Measurements from ENCODE around the gene ANO3. TPM values are rescaled to one million over a fixed set of nuclear protein-coding genes. Genes with fewer than 3 reads are reported as not detected.

ANO3 gene
- total and polyA plus RNA-seq, 2 of the 8 experiments (the other 6 are each of a cell fraction or from before 2014, with no cell fraction given): not detected

GRCh38 chr11:26331911-26332571 lies at the start of gene ANO3 (continued):
- peak; percentile 59 for TF ChIP-seq TBP (IDR thresholded peaks at IDR 0.05; ENCODE audit: low read depth, low read length)
- no peak for TF ChIP-seq CEBPB (IDR thresholded peaks at IDR 0.05; ENCODE audit: low read depth, low read length)
- TF ChIP-seq E2F6 (IDR thresholded peaks at IDR 0.05): no peak
- TF ChIP-seq ZNF274 (IDR thresholded peaks at IDR 0.05; ENCODE audit: borderline replicate concordance, extremely low read depth, low read length): no peak
- TF ChIP-seq YY1 (IDR thresholded peaks at IDR 0.05; ENCODE audit: low read depth, low read length): peak; percentile 5; the same call in 1 of the 2 replicates
- TF ChIP-seq EGR1 (IDR thresholded peaks at IDR 0.05; ENCODE audit: borderline replicate concordance, low read depth, low read length): no peak
- no peak for TF ChIP-seq HDAC2 (IDR thresholded peaks at IDR 0.05; ENCODE audit: borderline replicate concordance in 1 of 2, low read depth in 2 of 2, low read length in 2 of 2)
- peak; percentile 47; the same call in 1 of the 2 replicates for TF ChIP-seq CREB1 (IDR thresholded peaks at IDR 0.05)
- TF ChIP-seq SUZ12 (IDR thresholded peaks at IDR 0.05; ENCODE audit: low read length): no peak
- peak in 1 of 2 experiments; percentile 76; a peak in 1 of 4 replicates for TF ChIP-seq SIN3A (conservative IDR thresholded peaks at IDR 0.05 in 1 of 2, IDR thresholded peaks at IDR 0.05 in 1 of 2; ENCODE audit: low read depth in 1 of 2, low read length in 2 of 2)
- no peak for TF ChIP-seq KDM1A (IDR thresholded peaks at IDR 0.05; ENCODE audit: borderline replicate concordance, low read length)
- TF ChIP-seq BACH1 (IDR thresholded peaks at IDR 0.05; ENCODE audit: low read length): no peak
- TF ChIP-seq JUND (IDR thresholded peaks at IDR 0.05; ENCODE audit: low read length): no peak; the same call in 1 of the 2 replicates
- peak; percentile 31 to 32; a peak in 2 of 3 replicates for TF ChIP-seq EP300 (IDR thresholded peaks at IDR 0.05; ENCODE audit: borderline replicate concordance in 1 of 2, low read depth in 2 of 2, low read length in 2 of 2)
- no peak for TF ChIP-seq CBX5 (IDR thresholded peaks at IDR 0.05; ENCODE audit: low read depth, low read length)
- TF ChIP-seq ATF2 (IDR thresholded peaks at IDR 0.05; ENCODE audit: low read length): no peak
- TF ChIP-seq SIX5 (IDR thresholded peaks at IDR 0.05; ENCODE audit: low read depth, low read length): no peak
- TF ChIP-seq POLR2AphosphoS5 (IDR thresholded peaks at IDR 0.05; ENCODE audit: low read depth, low read length): no peak
- TF ChIP-seq MAX (IDR thresholded peaks at IDR 0.05): no peak
- no peak for TF ChIP-seq TEAD4 (IDR thresholded peaks at IDR 0.05; ENCODE audit: low read depth, low read length)
- TF ChIP-seq NANOG (IDR thresholded peaks at IDR 0.05; ENCODE audit: insufficient read depth, low read depth, low read length, poor library complexity, severe bottlenecking): no peak
